K562 (cell line): Measurements from ENCODE around the gene SPEG. TPM values are rescaled to one million over a fixed set of nuclear protein-coding genes. Genes with fewer than 3 reads are reported as not detected.

Experiments
- ATAC-seq: fragments of 200-7000 bp; cut with Tn5 transposase; 3 replicates; pipeline ENCODE4 v1.9.1; 2020; ENCODE audit warnings: moderate library complexity
- BruUV-seq: library from RNA; stranded (reverse); fragments of 400-500 nt; replicated peaks from 2 replicates; lab custom pipeline; 2021; lab: Mats Ljungman, UMichigan
- CTCF ChIA-PET: fragments of 300-600 bp; formaldehyde crosslinking; extraction: SDS; loops from one replicate; lab custom pipeline; 2021; ENCODE audit warnings: low intra/inter-chr PET ratio; lab: Yijun Ruan, JAX
- POLR2A ChIA-PET: fragments of 300-600, 350-650 bp; sonication (Branson Sonifier 250); formaldehyde crosslinking; extraction: SDS; loops from one replicate; lab custom pipeline; 2021; ENCODE audit warnings: antibody characterized with exemption, inconsistent platforms; lab: Yijun Ruan, JAX
- DNase-seq, 4 experiments: peaks; one replicate each; pipeline versions ENCODE4 v3.0.0 to v3.0.0-alpha.2; 2011 to 2018; ENCODE audit warnings: low spot score in 3 of 4, mixed read lengths in 3 of 4; ENCODE audit errors: extremely low read depth in 1 of 4
- FAIRE-seq: peaks from 2 replicates; lab custom pipeline; 2011; peaks lifted over from hg19 to GRCh38; lab: Jason Lieb, UNC
- H2AFZ ChIP-seq: 2 replicates; pipeline ENCODE4 v1.6.0; 2011; ENCODE audit warnings: low read depth, low read length, control low read depth, inconsistent platforms
- H3K27ac ChIP-seq: fragments of 200-600 bp; 3 replicates; pipeline ENCODE4 v1.8.0; 2011; ENCODE audit warnings: low read depth, mild to moderate bottlenecking, control low read depth, inconsistent platforms, low read length, moderate library complexity, mixed read lengths; ENCODE audit errors: extremely low read depth
- H3K27me3 ChIP-seq, 2 experiments: fragments of 300-600 bp in 1 of 2; 2 replicates in 1 of 2; 3 replicates in 1 of 2; pipeline versions ENCODE4 v1.6.0 to v1.8.0; 2011; ENCODE audit warnings: inconsistent platforms in 2 of 2, low read length in 2 of 2, mild to moderate bottlenecking in 1 of 2, mixed read lengths in 1 of 2, moderate library complexity in 1 of 2; ENCODE audit not compliant: control insufficient read depth in 2 of 2, insufficient read depth in 2 of 2
- H3K36me3 ChIP-seq: fragments of 300-600 bp; 3 replicates; pipeline ENCODE4 v1.8.0; 2011; ENCODE audit warnings: mild to moderate bottlenecking, low read length, inconsistent platforms; ENCODE audit not compliant: control insufficient read depth, insufficient read depth
- H3K4me1 ChIP-seq, 2 experiments: fragments of 200-600 bp in 1 of 2; replicated peaks in 1 of 2; 2 replicates in 1 of 2; 3 replicates in 1 of 2; pipeline versions ENCODE4 v1.5.1 to v1.8.0; 2011; ENCODE audit warnings: inconsistent platforms in 2 of 2, low read length in 2 of 2, mild to moderate bottlenecking in 1 of 2, mixed read lengths in 1 of 2, moderate library complexity in 1 of 2; ENCODE audit not compliant: control insufficient read depth in 2 of 2, insufficient read depth in 2 of 2
- H3K4me2 ChIP-seq: 2 replicates; pipeline ENCODE4 v1.6.1; 2011; ENCODE audit warnings: low read length, control low read depth, inconsistent platforms, mixed read lengths; ENCODE audit not compliant: insufficient read depth
- H3K4me3 ChIP-seq: fragments of 200-600 bp; sonication (generic), shearing (Covaris generic); 2 replicates; pipeline ENCODE4 v1.5.1; 2016; ENCODE audit warnings: control low read depth, inconsistent platforms
- H3K79me2 ChIP-seq: fragments of 200-600 bp; 3 replicates; pipeline ENCODE4 v1.8.0; 2011; ENCODE audit warnings: low read length, inconsistent platforms; ENCODE audit not compliant: control insufficient read depth, insufficient read depth
- H3K9ac ChIP-seq, 2 experiments: 2 replicates each; pipeline versions ENCODE4 v1.6.0 to v1.6.1; 2011; ENCODE audit warnings: low read depth in 2 of 2, low read length in 2 of 2, control low read depth in 1 of 2, inconsistent platforms in 1 of 2, mild to moderate bottlenecking in 1 of 2, mixed read lengths in 1 of 2; ENCODE audit not compliant: insufficient read depth in 1 of 2
- H3K9me1 ChIP-seq: one replicate; pipeline ENCODE4 v1.6.0; 2011; ENCODE audit warnings: inconsistent platforms, mild to moderate bottlenecking, low read length, moderate library complexity; ENCODE audit not compliant: control insufficient read depth, insufficient read depth
- H3K9me3 ChIP-seq: replicated peaks from 2 replicates; pipeline ENCODE4 v1.5.1; 2011; ENCODE audit warnings: low read depth, low read length, inconsistent platforms; ENCODE audit not compliant: control insufficient read depth, insufficient read depth
- H4K20me1 ChIP-seq: replicated peaks from 2 replicates; pipeline ENCODE4 v1.6.1; 2011; ENCODE audit warnings: low read length, inconsistent platforms, mixed read lengths; ENCODE audit not compliant: control insufficient read depth, insufficient read depth
- BRCA1 ChIP-seq, 2 experiments: fragments of 450-650 bp in 1 of 2; sonication (generic) in 1 of 2; formaldehyde crosslinking in 1 of 2; IDR thresholded peaks; 2 replicates each; pipeline versions ENCODE4 v1.5.0 to v1.6.1; 2017 to 2020; ENCODE audit warnings: mild to moderate bottlenecking in 1 of 2, missing genetic modification reagents in 1 of 2
- CBFA2T3 ChIP-seq: fragments of 450-650 bp; IDR thresholded peaks from 2 replicates; pipeline ENCODE4 v1.6.1; 2017
- CEBPG ChIP-seq, 3 experiments: fragments of 200-800 bp in 1 of 3; sonication (Bioruptor generic) in 1 of 3; sonication (generic) in 1 of 3; formaldehyde crosslinking in 1 of 3; IDR thresholded peaks in 2 of 3; conservative IDR thresholded peaks in 1 of 3; 2 replicates each; pipeline versions ENCODE4 v1.6.1 to v1.8.0; 2016 to 2022; ENCODE audit warnings: missing compliant biosample characterization in 2 of 3, missing genetic modification characterization in 2 of 3, mild to moderate bottlenecking in 1 of 3, missing genetic modification reagents in 1 of 3
- E2F8 ChIP-seq: fragments of 450-650 bp; IDR thresholded peaks from 2 replicates; pipeline ENCODE4 v1.7.1; 2018; ENCODE audit warnings: mild to moderate bottlenecking, low read depth; ENCODE audit not compliant: partially characterized antibody
- ELF1 ChIP-seq: fragments of 200-800 bp; sonication (Bioruptor generic); IDR thresholded peaks from 2 replicates; pipeline ENCODE4 v1.6.1; 2016; ENCODE audit warnings: missing genetic modification characterization, missing compliant biosample characterization
- NR2C1 ChIP-seq, 2 experiments: fragments of 450-650 bp; IDR thresholded peaks; 2 replicates each; pipeline ENCODE4 v1.6.1; 2017; ENCODE audit warnings: mild to moderate bottlenecking in 2 of 2, antibody characterized with exemption in 1 of 2, inconsistent platforms in 1 of 2, missing compliant biosample characterization in 1 of 2, missing genetic modification characterization in 1 of 2
- WGBS: fragments of 100-300 bp; shearing (Covaris generic); methylation state at CpG from one replicate; pipeline ENCODE4 v1.1.6; 2016; ENCODE audit warnings: low coverage, mixed read lengths; ENCODE audit not compliant: insufficient coverage; ENCODE audit errors: missing lambda C conversion rate; 5-methylcytosine and 5-hydroxymethylcytosine counted together
- in situ Hi-C: fragments of 300-500 bp; cut with MboI; formaldehyde crosslinking; loops from 4 replicates; pipeline ENCODE4 v1.15.0; 2018; ENCODE audit warnings: inconsistent platforms, mixed read lengths
- intact Hi-C: fragments of 100-400 bp; cut with micrococcal nuclease; formaldehyde crosslinking; loops from 2 replicates; pipeline ENCODE4 v1.14.2; 2022
- polyA plus RNA-seq, 8 experiments: library from polyadenylated mRNA; depleted of rRNA in 4 of 8; stranded (reverse) in 5 of 8; unstranded in 3 of 8; fragments of >200 nt; fragmentation: Nextera tagmentation in 2 of 8; fragmentation: Illumina TruSeq in 1 of 8; extraction: Ambion mirVana in 2 of 8; extraction: Trizol in 1 of 8; gene quantifications; 2 replicates each; pipeline versions ENCODE4 v1.2.1 to v1.2.3, GENCODE V29; 2011 to 2014; ENCODE audit warnings: inconsistent platforms in 1 of 8, missing spikeins in 1 of 8
- total RNA-seq, 7 experiments: library from RNA; depleted of rRNA in 6 of 7; stranded (reverse); fragments of >200 nt in 6 of 7; fragmentation: Illumina TruSeq in 2 of 7; extraction: Trizol in 2 of 7; gene quantifications; 2 replicates each; pipeline versions ENCODE4 v1.2.1 to v1.2.3, GENCODE V29; 2011 to 2021; ENCODE audit warnings: low replicate concordance in 1 of 7

The SPEG gene
- total and polyA plus RNA-seq, 9 of the 15 experiments (the other 6 are each of a cell fraction or from before 2014, with no cell fraction given) = 0.49 to 8.7 (median 3.0) TPM

DNA sequence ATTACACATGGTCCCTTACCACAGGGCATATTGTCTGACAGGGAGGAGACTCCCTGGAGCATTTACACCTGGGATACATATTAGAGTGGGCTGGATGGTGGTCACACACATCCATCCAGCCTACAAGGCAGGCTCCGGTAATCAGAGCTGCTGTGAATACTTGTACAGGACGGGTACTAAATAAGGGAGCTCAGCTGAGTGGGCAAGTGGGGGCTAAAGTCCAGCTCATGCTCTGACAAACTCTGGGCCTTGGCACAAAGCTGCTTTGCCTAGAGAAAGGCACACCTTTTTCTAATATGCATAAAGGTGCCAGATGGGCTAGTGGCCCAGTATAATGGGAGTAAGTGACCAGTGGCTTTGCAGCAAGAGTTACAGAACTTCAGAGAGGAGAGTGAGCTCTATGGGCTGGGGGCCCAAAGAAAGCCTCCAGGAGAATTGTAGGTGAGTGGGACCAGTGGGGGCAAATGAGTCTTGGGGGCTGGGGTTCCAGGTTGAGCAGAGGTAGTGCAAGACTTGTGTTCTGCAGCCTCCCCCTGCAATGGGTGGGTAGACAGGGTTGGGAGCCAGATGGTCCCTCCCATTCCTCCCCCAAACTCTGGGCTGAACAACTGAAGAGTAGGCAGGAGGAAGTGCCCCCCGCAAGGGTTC is 110.8 kb downstream of the SPEG start:
- TF ChIP-seq CBFA2T3 = no peak
- no peak for TF ChIP-seq E2F8
- TF ChIP-seq CEBPG (CRISPR knock-in tag; IDR thresholded peaks at IDR 0.05) = no peak
- TF ChIP-seq CEBPG (tag; conservative IDR thresholded peaks at IDR 0.05 in 1 of 2, IDR thresholded peaks at IDR 0.05 in 1 of 2) = no peak
- TF ChIP-seq ELF1 (tag) = no peak
- TF ChIP-seq BRCA1 (IDR thresholded peaks at IDR 0.05) = no peak
- no peak for TF ChIP-seq BRCA1 (CRISPR knock-in tag; IDR thresholded peaks at IDR 0.05)
- TF ChIP-seq NR2C1 (IDR thresholded peaks at IDR 0.05) = no peak
- TF ChIP-seq NR2C1 (tag; IDR thresholded peaks at IDR 0.05) = no peak
- ATAC-seq (no peak), FAIRE-seq (no peak), DNase-seq (no peak)
- H3K27ac ChIP-seq = no peak overlapping the region
- in situ Hi-C loops (loop anchor here (10.0 kb wide), 1 partner anchor 149 kb away; no protein-coding TSS in a partner anchor), intact Hi-C loops (loop anchor here (2.0 kb wide), 1 partner anchor 25 kb away; the partner anchor contains the start of gene OBSL1)
- peaks cover 11% of the 10 kb centered on the region; the same call in 2 of the 3 replicates for H3K36me3 ChIP-seq
- H3K79me2 ChIP-seq = peaks cover 17% of the 10 kb centered on the region
- no peak overlapping the region for H3K4me2 ChIP-seq
- no TSS peak for BruUV-seq
- peaks cover 0 to 40% of the 10 kb centered on the region in 2 experiments; a peak in 3 of 5 replicates for H3K4me1 ChIP-seq
- H4K20me1 ChIP-seq = peaks cover 9% of the 10 kb centered on the region; the same call in 1 of the 2 replicates
- WGBS = 61% methylated on average over 3 of the region's 3 CpGs
- no peak overlapping the region for H3K4me3 ChIP-seq
- no peaks in the 10 kb centered on the region for H3K9me3 ChIP-seq
- no peak overlapping the region for H3K9ac ChIP-seq
- ChIA-PET POLR2A (interaction anchor here (0.9 kb wide), 1 partner anchor 142 kb away, joined by 4 read pairs; no protein-coding TSS in a partner anchor), CTCF (no interaction called here)
- no peaks in the 10 kb centered on the region for H3K9me1 ChIP-seq
- H3K27me3 ChIP-seq = no peaks in the 10 kb centered on the region
- H2AFZ ChIP-seq = no peak overlapping the region
